Stimulated activated CD4-positive, alpha-beta T cell treated with anti-CD3 and anti-CD28 coated beads, Interleukin-15, amount 100 ng/mL, for 48 hours (primary cell): Measurements from ENCODE around the gene NET1.

Source experiments
- DNase-seq, 2 donors: peaks; one replicate each; pipeline ENCODE4 v3.0.0-alpha.2; 2020; ENCODE audit warnings: low read depth in 2 of 2

The NET1 gene

GRCh38 chr10:5485290-5485689 is 72.9 kb downstream of the NET1 start:
- DNase-seq: no peak

- DNase-seq: no peak
Measured at GRCh38 chr10:5485948-5486852, 73.8 kb downstream of the NET1 start.

- DNase-seq: no peak
Measured at GRCh38 chr10:5486853-5487235, 74.5 kb downstream of the NET1 start.

- DNase-seq: no peak
Measured at GRCh38 chr10:5488272-5489161, 76.2 kb downstream of the NET1 start.

GRCh38 chr10:5490032-5490431 is 77.7 kb downstream of the NET1 start:
- no peak for DNase-seq

- DNase-seq: no peak
Measured at GRCh38 chr10:5490698-5491464, 78.5 kb downstream of the NET1 start.

DNA sequence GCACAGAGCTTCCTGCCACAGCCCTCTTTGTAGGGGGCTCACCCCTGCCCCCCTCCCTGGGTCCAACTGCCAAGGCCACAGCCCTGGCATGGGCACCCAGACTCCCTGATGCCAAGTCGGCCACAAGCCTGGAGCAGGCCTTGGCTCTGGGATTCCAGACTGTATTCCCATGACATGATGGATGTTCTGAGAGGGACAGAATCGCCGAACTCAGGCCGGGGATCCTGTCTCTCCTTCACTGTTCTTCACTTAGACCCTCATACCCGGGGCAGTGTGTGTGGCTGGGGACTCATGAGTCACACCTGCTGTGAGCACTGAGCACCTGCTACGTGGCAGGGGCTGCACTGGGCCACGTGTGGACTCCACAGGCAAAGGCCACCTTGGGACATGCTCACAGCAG is 79.1 kb downstream of the NET1 start:
- DNase-seq: no peak

DNA sequence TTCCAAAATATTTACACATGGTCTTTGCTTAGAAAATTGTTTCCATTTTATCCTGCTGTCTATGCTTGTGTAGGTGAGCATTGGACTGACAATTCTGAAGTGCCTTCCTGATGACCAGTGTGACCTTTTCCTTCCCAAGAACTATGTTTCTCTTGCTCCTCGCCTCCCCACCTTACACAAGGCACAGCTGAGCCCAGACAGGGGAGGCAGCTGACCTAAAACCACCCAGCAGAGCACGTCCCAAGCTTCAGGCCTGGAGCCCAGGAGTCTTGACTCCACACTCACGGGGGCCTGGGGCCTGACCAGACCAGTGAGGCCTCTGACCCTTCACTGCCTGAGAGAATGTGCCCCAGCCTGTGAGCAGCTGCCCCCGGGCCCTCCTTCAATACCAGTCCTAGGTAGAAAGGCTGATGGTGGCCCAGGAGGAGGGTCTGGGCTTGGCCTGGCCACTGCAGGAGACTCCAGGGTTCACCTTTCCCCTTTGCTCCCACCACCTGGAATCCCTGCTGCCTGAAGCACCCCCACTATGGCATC is 80.0 kb downstream of the NET1 start:
- no peak for DNase-seq

DNA sequence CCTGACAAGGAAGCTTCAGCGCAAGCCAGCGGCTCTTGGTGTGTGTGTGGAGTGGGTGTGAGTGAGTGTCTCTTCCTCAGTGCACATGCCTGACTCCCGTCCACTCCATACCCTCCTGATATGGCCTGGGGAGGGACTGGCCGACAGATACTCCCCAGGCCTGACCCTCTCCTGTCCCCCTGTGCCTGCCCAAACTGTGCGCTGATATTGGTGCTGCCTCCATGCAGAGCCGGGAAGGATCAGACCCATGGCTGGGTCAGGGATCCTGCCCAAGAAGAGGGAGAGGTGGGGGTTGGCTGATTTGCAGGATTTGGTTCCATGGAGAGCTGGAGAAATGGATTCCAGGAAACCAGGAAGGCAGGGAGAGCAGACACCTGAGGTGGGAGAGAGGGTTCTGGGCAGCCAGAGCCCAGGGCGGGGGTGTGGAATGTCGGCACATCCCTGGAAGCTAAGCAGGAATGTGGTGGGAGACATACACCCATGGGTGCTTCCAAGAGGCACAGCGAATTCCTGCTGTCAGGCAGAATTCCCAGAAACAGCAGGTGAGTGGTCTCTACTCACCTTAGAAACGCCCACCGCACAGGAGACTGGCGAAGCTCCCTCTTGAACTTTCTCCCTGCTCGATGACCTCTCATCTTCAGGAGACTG is 80.7 kb downstream of the NET1 start:
- DNase-seq: no peak

GRCh38 chr10:5493691-5494090 is 81.3 kb downstream of the NET1 start:
- no peak for DNase-seq

- no peak for DNase-seq
Measured at GRCh38 chr10:5494611-5495010, 82.3 kb downstream of the NET1 start.

- DNase-seq: no peak
Measured at GRCh38 chr10:5496261-5497250, 84.2 kb downstream of the NET1 start.

GRCh38 chr10:5497289-5497688 is 84.9 kb downstream of the NET1 start:
- DNase-seq: no peak

DNA sequence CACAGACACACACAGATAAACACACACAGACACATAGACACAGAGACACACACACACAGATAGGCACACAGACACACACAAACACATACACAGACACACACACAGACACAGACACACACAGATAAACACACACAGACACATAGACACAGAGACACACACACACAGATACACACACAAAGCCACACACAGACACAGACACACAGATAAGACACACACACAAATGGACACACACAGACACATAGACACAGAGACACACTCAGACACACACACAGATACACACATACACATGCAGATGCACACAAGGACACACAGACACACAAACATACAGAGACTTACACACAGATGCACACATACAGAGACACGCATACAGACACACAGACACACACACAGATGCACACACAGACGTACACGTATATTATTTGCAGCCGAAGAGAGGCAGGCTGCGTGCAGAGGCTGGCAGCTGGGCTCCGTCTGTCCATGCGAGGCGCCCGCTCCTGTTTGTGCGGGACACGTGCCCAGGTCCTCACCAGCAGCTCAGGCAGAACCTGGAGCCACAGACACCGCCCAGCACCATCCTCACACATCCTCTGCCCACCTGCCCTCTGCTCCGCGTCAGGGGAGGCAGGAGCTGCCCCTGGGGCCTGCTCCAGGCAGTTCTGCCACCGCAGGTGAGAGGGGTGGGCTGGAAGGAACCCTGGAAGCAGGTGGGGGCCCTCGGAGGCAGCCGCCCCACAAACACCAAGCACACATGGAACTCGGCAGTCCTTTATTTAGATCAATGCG is 85.8 kb downstream of the NET1 start:
- no peak for DNase-seq

GRCh38 chr10:5498791-5499492 is 86.6 kb downstream of the NET1 start:
- DNase-seq: no peak

GRCh38 chr10:5499493-5500140 is 87.3 kb downstream of the NET1 start, which contains the start of gene CALML5:
TSS of gene CALML5 (minus strand) at chr10:5499570. CDS start at chr10:5499438, 132 bp downstream.
- DNase-seq: no peak

- DNase-seq: no peak
Measured at GRCh38 chr10:5500162-5500670, 87.9 kb downstream of the NET1 start.

DNA sequence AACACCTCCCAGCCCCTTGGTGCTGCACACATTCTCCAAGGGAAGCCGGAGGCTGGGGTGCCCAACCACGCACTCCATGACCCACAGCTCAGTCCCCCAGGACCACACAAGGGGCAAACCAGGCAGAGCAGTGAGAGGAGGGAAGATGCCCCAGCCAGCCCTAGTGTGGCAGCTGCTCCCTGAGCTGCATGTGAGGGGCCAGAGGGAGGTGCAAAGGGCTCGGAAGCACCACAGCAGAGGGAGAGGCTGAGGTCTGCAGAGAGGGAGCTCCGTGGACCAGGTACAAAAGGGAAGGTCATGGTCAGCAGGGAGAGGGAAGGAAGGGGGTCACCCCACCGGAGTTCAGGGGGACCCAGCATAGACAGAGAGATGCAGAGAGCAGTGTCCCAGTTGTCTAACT is 88.6 kb downstream of the NET1 start:
- no peak for DNase-seq
